ENCODE data around the gene KCNG4.

- no peak for TF ChIP-seq ELF4 (IDR thresholded peaks at IDR 0.05)
- TF ChIP-seq FOXA1 (IDR thresholded peaks at IDR 0.05), result no peak
- TF ChIP-seq PKNOX1 (IDR thresholded peaks at IDR 0.05), result no peak
- TF ChIP-seq ARNT (IDR thresholded peaks at IDR 0.05), result no peak
- no peak for TF ChIP-seq SUZ12 (IDR thresholded peaks at IDR 0.05)
- no peak for TF ChIP-seq FOXM1 (IDR thresholded peaks at IDR 0.05; ENCODE audit: borderline replicate concordance)
Observed at GRCh38 chr16:84174396-84174795, 65.4 kb downstream of the KCNG4 start.

Data from HEK293T (cell line).